HepG2 (cell line): ENCODE measurements around the gene PCDHGB6. TPM values are rescaled to one million over a fixed set of nuclear protein-coding genes. Genes with fewer than 3 reads are reported as not detected.

ENCODE experiments used
- ATAC-seq: fragments of 200-7000 bp; cut with Tn5 transposase; 3 replicates; pipeline ENCODE4 v1.9.1; 2020; ENCODE audit warnings: mild to moderate bottlenecking, moderate library complexity
- BruUV-seq: library from RNA; stranded (reverse); fragments of 400-500 nt; replicated peaks from 2 replicates; lab custom pipeline; 2021; lab: Mats Ljungman, UMichigan
- CTCF ChIA-PET: fragments of 300-600 bp; formaldehyde crosslinking; extraction: SDS; loops from one replicate; lab custom pipeline; 2021; ENCODE audit warnings: low total read pairs, inconsistent platforms, low intra/inter-chr PET ratio; lab: Yijun Ruan, JAX
- POLR2A ChIA-PET: fragments of 350-600 bp; sonication (Branson Sonifier 250); formaldehyde crosslinking; loops from one replicate; lab custom pipeline; 2020; ENCODE audit warnings: antibody characterized with exemption, inconsistent platforms; lab: Yijun Ruan, JAX
- DNase-seq: peaks from one replicate; pipeline ENCODE4 v3.0.0-alpha.2; 2015; ENCODE audit warnings: low spot score
- FAIRE-seq: peaks from 3 replicates; lab custom pipeline; 2011; peaks lifted over from hg19 to GRCh38; lab: Jason Lieb, UNC
- H2AFZ ChIP-seq: one replicate; pipeline ENCODE4 v1.6.1; 2011; ENCODE audit warnings: low read length, inconsistent platforms
- H3K27ac ChIP-seq: fragments of 300-600 bp; 3 replicates; pipeline ENCODE4 v1.8.0; 2011; ENCODE audit warnings: mixed run types, mild to moderate bottlenecking, mixed read lengths, low read length, inconsistent platforms; ENCODE audit not compliant: insufficient read depth; ENCODE audit errors: extremely low read length
- H3K27me3 ChIP-seq, 2 experiments: fragments of 200-600 bp in 1 of 2; 2 replicates in 1 of 2; 3 replicates in 1 of 2; pipeline versions ENCODE4 v1.6.0 to v1.8.0; 2011; ENCODE audit warnings: low read length in 2 of 2, mild to moderate bottlenecking in 2 of 2, moderate library complexity in 2 of 2, inconsistent platforms in 1 of 2; ENCODE audit not compliant: insufficient read depth in 2 of 2, control insufficient read depth in 1 of 2
- H3K36me3 ChIP-seq, 2 experiments: fragments of 200-600 bp in 1 of 2; replicated peaks in 1 of 2; 2 replicates in 1 of 2; 3 replicates in 1 of 2; pipeline versions ENCODE4 v1.5.1 to v1.8.0; 2011; ENCODE audit warnings: low read length in 2 of 2, inconsistent platforms in 1 of 2; ENCODE audit not compliant: insufficient read depth in 2 of 2, control insufficient read depth in 1 of 2
- H3K4me1 ChIP-seq: 2 replicates; pipeline ENCODE4 v1.5.1; 2012; ENCODE audit warnings: low read length, inconsistent platforms; ENCODE audit not compliant: insufficient read depth
- H3K4me2 ChIP-seq: 2 replicates; pipeline ENCODE4 v1.6.0; 2011; ENCODE audit warnings: low read depth, low read length, inconsistent platforms
- H3K4me3 ChIP-seq, 3 experiments: fragments of 200-600 bp in 1 of 3; sonication (generic), shearing (Covaris generic) in 1 of 3; replicated peaks in 1 of 3; 2 replicates each; pipeline ENCODE4 v1.5.1; 2011 to 2016; ENCODE audit warnings: low read length in 3 of 3, inconsistent platforms in 2 of 3, low read depth in 2 of 3, mild to moderate bottlenecking in 2 of 3, control low read depth in 1 of 3, mixed read lengths in 1 of 3; ENCODE audit not compliant: insufficient read depth in 1 of 3
- H3K79me2 ChIP-seq: one replicate; pipeline ENCODE4 v1.6.1; 2011; ENCODE audit warnings: low read length, inconsistent platforms; ENCODE audit not compliant: insufficient read depth
- H3K9ac ChIP-seq: 2 replicates; pipeline ENCODE4 v1.6.0; 2011; ENCODE audit warnings: mild to moderate bottlenecking, low read depth, low read length, inconsistent platforms; ENCODE audit not compliant: insufficient read depth
- H3K9me3 ChIP-seq: 2 replicates; pipeline ENCODE4 v1.5.1; 2012; ENCODE audit warnings: mild to moderate bottlenecking, low read length
- H4K20me1 ChIP-seq: 2 replicates; pipeline ENCODE4 v1.6.0; 2011; ENCODE audit warnings: inconsistent platforms, mild to moderate bottlenecking, low read length, moderate library complexity; ENCODE audit not compliant: insufficient read depth
- DBP ChIP-seq: sonication (generic); formaldehyde crosslinking; IDR thresholded peaks from 2 replicates; pipeline ENCODE4 v1.4.0; 2020; ENCODE audit warnings: missing genetic modification reagents; ENCODE audit errors: not compliant biosample characterization
- GZF1 ChIP-seq: sonication (generic); formaldehyde crosslinking; IDR thresholded peaks from 2 replicates; pipeline ENCODE4 v1.5.1; 2020; ENCODE audit warnings: mild to moderate bottlenecking, missing genetic modification reagents
- HNF4A ChIP-seq: sonication (generic); formaldehyde crosslinking; IDR thresholded peaks from 2 replicates; pipeline ENCODE4 v1.4.0; 2020; ENCODE audit warnings: missing genetic modification reagents
- HNRNPK ChIP-seq: fragments of 200-400 bp; formaldehyde crosslinking; IDR thresholded peaks from 2 replicates; pipeline ENCODE4 v1.6.1; 2018; ENCODE audit warnings: low read length, low read depth, moderate library complexity, mild to moderate bottlenecking; ENCODE audit not compliant: poor library complexity, severe bottlenecking
- HOXA3 ChIP-seq: sonication (generic); formaldehyde crosslinking; IDR thresholded peaks from 2 replicates; pipeline ENCODE4 v1.5.0; 2020; ENCODE audit warnings: missing genetic modification reagents
- IKZF5 ChIP-seq: IDR thresholded peaks from 2 replicates; pipeline ENCODE4 v1.6.1; 2018; ENCODE audit warnings: missing genetic modification reagents, mild to moderate bottlenecking, missing compliant biosample characterization
- KDM1A ChIP-seq: IDR thresholded peaks from 2 replicates; pipeline ENCODE4 v1.6.1; 2016; ENCODE audit warnings: missing compliant biosample characterization
- KLF9 ChIP-seq: IDR thresholded peaks from 2 replicates; pipeline ENCODE4 v1.6.1; 2016; ENCODE audit warnings: low read depth
- SAFB2 ChIP-seq: sonication (generic); formaldehyde crosslinking; IDR thresholded peaks from 2 replicates; pipeline ENCODE4 v1.5.1; 2020; ENCODE audit warnings: missing genetic modification reagents, low read depth, mild to moderate bottlenecking, borderline replicate concordance
- SAP130 ChIP-seq: IDR thresholded peaks from 2 replicates; pipeline ENCODE4 v1.6.1; 2016; ENCODE audit warnings: low read depth
- SNRNP70 ChIP-seq: fragments of 200-400 bp; formaldehyde crosslinking; IDR thresholded peaks from 2 replicates; pipeline ENCODE4 v1.6.1; 2017; ENCODE audit warnings: mild to moderate bottlenecking, low read depth, low read length, moderate library complexity
- TBP ChIP-seq: sonication (generic); formaldehyde crosslinking; IDR thresholded peaks from 2 replicates; pipeline ENCODE4 v1.5.0; 2020; ENCODE audit warnings: missing genetic modification reagents
- ZMYM4 ChIP-seq: sonication (generic); formaldehyde crosslinking; IDR thresholded peaks from 2 replicates; pipeline ENCODE4 v1.8.1; 2023; ENCODE audit warnings: mild to moderate bottlenecking, missing genetic modification reagents
- WGBS: methylation state at CpG from one replicate; pipeline ENCODE4 v1.1.6; 2017; ENCODE audit warnings: low lambda C conversion rate; 5-methylcytosine and 5-hydroxymethylcytosine counted together
- in situ Hi-C: cut with HindIII; loops from 2 replicates; pipeline ENCODE4 v1.10.0; 2017; ENCODE audit warnings: low pct_unique_long_range_greater_than_20kb; ENCODE audit not compliant: extremely low pct_ligation_motif_present
- intact Hi-C: fragments of 100-400 bp; cut with micrococcal nuclease; formaldehyde crosslinking; loops from one replicate; pipeline ENCODE4 v1.10.0; 2022; ENCODE audit not compliant: unreplicated experiment
- polyA plus RNA-seq, 8 experiments: library from polyadenylated mRNA; depleted of rRNA in 3 of 8; stranded (reverse) in 7 of 8; unstranded in 1 of 8; fragments of >200 nt; fragmentation: Illumina TruSeq in 4 of 8; extraction: Trizol in 4 of 8; gene quantifications; 2 replicates each; pipeline versions ENCODE4 v1.2.1 to v1.2.3, GENCODE V29; 2011 to 2016; ENCODE audit warnings: low read depth in 4 of 8, missing spikeins in 1 of 8, mixed read lengths in 1 of 8; ENCODE audit not compliant: insufficient read depth in 1 of 8
- total RNA-seq, 5 experiments: library from RNA; depleted of rRNA; stranded (reverse); fragments of >200 nt; fragmentation: Illumina TruSeq; extraction: Trizol; gene quantifications; 2 replicates each; pipeline ENCODE4 v1.2.3, GENCODE V29; 2016; ENCODE audit warnings: low read depth in 1 of 5
- TF ChIP-seq, protein P1 (sequence below): sonication (generic); formaldehyde crosslinking; IDR thresholded peaks from 2 replicates; pipeline ENCODE4 v1.4.0; 2020; ENCODE audit warnings: mild to moderate bottlenecking, missing genetic modification reagents
- TF ChIP-seq, protein P2 (sequence below), 2 experiments: fragments of 450-650 bp in 1 of 2; sonication (generic) in 1 of 2; formaldehyde crosslinking; IDR thresholded peaks; 2 replicates each; pipeline versions ENCODE4 v1.5.0 to v1.8.0; 2020 to 2022; ENCODE audit warnings: mild to moderate bottlenecking in 1 of 2, missing genetic modification reagents in 1 of 2

The PCDHGB6 gene
- total and polyA plus RNA-seq, 2 of the 13 experiments (the other 11 are each of a cell fraction or from before 2014, with no cell fraction given), result 0.01 to 0.20 TPM

GRCh38 chr5:141383345-141383744 lies 24.5 kb upstream of the PCDHGB6 start:
- no TSS peak for BruUV-seq
- H3K9ac ChIP-seq, result no peak overlapping the region
- no peaks in the 10 kb centered on the region for H3K36me3 ChIP-seq
- H3K27ac ChIP-seq, result no peak overlapping the region
- ChIA-PET POLR2A (no interaction called here), CTCF (no interaction called here)
- no peak for ATAC-seq
- in situ Hi-C loops, result no loop called here
- WGBS, result 68% methylated on average over 17 of the region's 21 CpGs
- no peak overlapping the region for H3K4me3 ChIP-seq
- H3K27me3 ChIP-seq, result no peaks in the 10 kb centered on the region
- H3K4me2 ChIP-seq, result no peak overlapping the region
- peaks cover 1% of the 10 kb centered on the region; the same call in 1 of the 2 replicates for H3K4me1 ChIP-seq
- TF ChIP-seq DBP (CRISPR knock-in tag) (no peak), SAP130 (CRISPR knock-in tag) (no peak), ZMYM4 (CRISPR knock-in tag) (no peak), HOXA3 (CRISPR knock-in tag) (no peak), HNF4A (CRISPR knock-in tag) (no peak), HNRNPK (no peak), TBP (CRISPR knock-in tag) (no peak), KLF9 (CRISPR knock-in tag) (no peak), SNRNP70 (no peak), IKZF5 (CRISPR knock-in tag) (no peak), SAFB2 (no peak), GZF1 (CRISPR knock-in tag) (no peak), KDM1A (CRISPR knock-in tag) (no peak)
- TF ChIP-seq, protein P1, sequence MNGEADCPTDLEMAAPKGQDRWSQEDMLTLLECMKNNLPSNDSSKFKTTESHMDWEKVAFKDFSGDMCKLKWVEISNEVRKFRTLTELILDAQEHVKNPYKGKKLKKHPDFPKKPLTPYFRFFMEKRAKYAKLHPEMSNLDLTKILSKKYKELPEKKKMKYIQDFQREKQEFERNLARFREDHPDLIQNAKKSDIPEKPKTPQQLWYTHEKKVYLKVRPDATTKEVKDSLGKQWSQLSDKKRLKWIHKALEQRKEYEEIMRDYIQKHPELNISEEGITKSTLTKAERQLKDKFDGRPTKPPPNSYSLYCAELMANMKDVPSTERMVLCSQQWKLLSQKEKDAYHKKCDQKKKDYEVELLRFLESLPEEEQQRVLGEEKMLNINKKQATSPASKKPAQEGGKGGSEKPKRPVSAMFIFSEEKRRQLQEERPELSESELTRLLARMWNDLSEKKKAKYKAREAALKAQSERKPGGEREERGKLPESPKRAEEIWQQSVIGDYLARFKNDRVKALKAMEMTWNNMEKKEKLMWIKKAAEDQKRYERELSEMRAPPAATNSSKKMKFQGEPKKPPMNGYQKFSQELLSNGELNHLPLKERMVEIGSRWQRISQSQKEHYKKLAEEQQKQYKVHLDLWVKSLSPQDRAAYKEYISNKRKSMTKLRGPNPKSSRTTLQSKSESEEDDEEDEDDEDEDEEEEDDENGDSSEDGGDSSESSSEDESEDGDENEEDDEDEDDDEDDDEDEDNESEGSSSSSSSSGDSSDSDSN, result no peak
- TF ChIP-seq, protein P2, sequence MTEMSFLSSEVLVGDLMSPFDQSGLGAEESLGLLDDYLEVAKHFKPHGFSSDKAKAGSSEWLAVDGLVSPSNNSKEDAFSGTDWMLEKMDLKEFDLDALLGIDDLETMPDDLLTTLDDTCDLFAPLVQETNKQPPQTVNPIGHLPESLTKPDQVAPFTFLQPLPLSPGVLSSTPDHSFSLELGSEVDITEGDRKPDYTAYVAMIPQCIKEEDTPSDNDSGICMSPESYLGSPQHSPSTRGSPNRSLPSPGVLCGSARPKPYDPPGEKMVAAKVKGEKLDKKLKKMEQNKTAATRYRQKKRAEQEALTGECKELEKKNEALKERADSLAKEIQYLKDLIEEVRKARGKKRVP (CRISPR knock-in tag; IDR thresholded peaks at IDR 0.05), result no peak
- FAIRE-seq, result no peak
- no peaks in the 10 kb centered on the region; the same call in 1 of the 2 replicates for H3K9me3 ChIP-seq
- no peaks in the 10 kb centered on the region for H4K20me1 ChIP-seq
- intact Hi-C loops, result no loop called here
- DNase-seq, result no peak
- no peak overlapping the region for H2AFZ ChIP-seq
- no peaks in the 10 kb centered on the region for H3K79me2 ChIP-seq
